HepG2 (cell line): ENCODE measurements around the gene SLC12A5. TPM values are rescaled to one million over a fixed set of nuclear protein-coding genes. Genes with fewer than 3 reads are reported as not detected.

Experiments
- ATAC-seq: fragments of 200-7000 bp; cut with Tn5 transposase; 3 replicates; pipeline ENCODE4 v1.9.1; 2020; ENCODE audit warnings: mild to moderate bottlenecking, moderate library complexity
- BruUV-seq: library from RNA; stranded (reverse); fragments of 400-500 nt; replicated peaks from 2 replicates; lab custom pipeline; 2021; lab: Mats Ljungman, UMichigan
- CTCF ChIA-PET: fragments of 300-600 bp; formaldehyde crosslinking; extraction: SDS; loops from one replicate; lab custom pipeline; 2021; ENCODE audit warnings: low total read pairs, inconsistent platforms, low intra/inter-chr PET ratio; lab: Yijun Ruan, JAX
- POLR2A ChIA-PET: fragments of 350-600 bp; sonication (Branson Sonifier 250); formaldehyde crosslinking; loops from one replicate; lab custom pipeline; 2020; ENCODE audit warnings: antibody characterized with exemption, inconsistent platforms; lab: Yijun Ruan, JAX
- DNase-seq: peaks from one replicate; pipeline ENCODE4 v3.0.0-alpha.2; 2015; ENCODE audit warnings: low spot score
- FAIRE-seq: peaks from 3 replicates; lab custom pipeline; 2011; peaks lifted over from hg19 to GRCh38; lab: Jason Lieb, UNC
- H2AFZ ChIP-seq: one replicate; pipeline ENCODE4 v1.6.1; 2011; ENCODE audit warnings: low read length, inconsistent platforms
- H3K27ac ChIP-seq: fragments of 300-600 bp; 3 replicates; pipeline ENCODE4 v1.8.0; 2011; ENCODE audit warnings: mixed run types, mild to moderate bottlenecking, mixed read lengths, low read length, inconsistent platforms; ENCODE audit not compliant: insufficient read depth; ENCODE audit errors: extremely low read length
- H3K27me3 ChIP-seq, 2 experiments: fragments of 200-600 bp in 1 of 2; 2 replicates in 1 of 2; 3 replicates in 1 of 2; pipeline versions ENCODE4 v1.6.0 to v1.8.0; 2011; ENCODE audit warnings: low read length in 2 of 2, mild to moderate bottlenecking in 2 of 2, moderate library complexity in 2 of 2, inconsistent platforms in 1 of 2; ENCODE audit not compliant: insufficient read depth in 2 of 2, control insufficient read depth in 1 of 2
- H3K36me3 ChIP-seq, 2 experiments: fragments of 200-600 bp in 1 of 2; replicated peaks in 1 of 2; 2 replicates in 1 of 2; 3 replicates in 1 of 2; pipeline versions ENCODE4 v1.5.1 to v1.8.0; 2011; ENCODE audit warnings: low read length in 2 of 2, inconsistent platforms in 1 of 2; ENCODE audit not compliant: insufficient read depth in 2 of 2, control insufficient read depth in 1 of 2
- H3K4me1 ChIP-seq: 2 replicates; pipeline ENCODE4 v1.5.1; 2012; ENCODE audit warnings: low read length, inconsistent platforms; ENCODE audit not compliant: insufficient read depth
- H3K4me2 ChIP-seq: 2 replicates; pipeline ENCODE4 v1.6.0; 2011; ENCODE audit warnings: low read depth, low read length, inconsistent platforms
- H3K4me3 ChIP-seq, 3 experiments: fragments of 200-600 bp in 1 of 3; sonication (generic), shearing (Covaris generic) in 1 of 3; replicated peaks in 1 of 3; 2 replicates each; pipeline ENCODE4 v1.5.1; 2011 to 2016; ENCODE audit warnings: low read length in 3 of 3, inconsistent platforms in 2 of 3, low read depth in 2 of 3, mild to moderate bottlenecking in 2 of 3, control low read depth in 1 of 3, mixed read lengths in 1 of 3; ENCODE audit not compliant: insufficient read depth in 1 of 3
- H3K79me2 ChIP-seq: one replicate; pipeline ENCODE4 v1.6.1; 2011; ENCODE audit warnings: low read length, inconsistent platforms; ENCODE audit not compliant: insufficient read depth
- H3K9ac ChIP-seq: 2 replicates; pipeline ENCODE4 v1.6.0; 2011; ENCODE audit warnings: mild to moderate bottlenecking, low read depth, low read length, inconsistent platforms; ENCODE audit not compliant: insufficient read depth
- H3K9me3 ChIP-seq: 2 replicates; pipeline ENCODE4 v1.5.1; 2012; ENCODE audit warnings: mild to moderate bottlenecking, low read length
- H4K20me1 ChIP-seq: 2 replicates; pipeline ENCODE4 v1.6.0; 2011; ENCODE audit warnings: inconsistent platforms, mild to moderate bottlenecking, low read length, moderate library complexity; ENCODE audit not compliant: insufficient read depth
- FOXO1 ChIP-seq: sonication (generic); formaldehyde crosslinking; IDR thresholded peaks from 2 replicates; pipeline ENCODE4 v1.4.0; 2020; ENCODE audit warnings: missing genetic modification reagents
- HNRNPK ChIP-seq: fragments of 200-400 bp; formaldehyde crosslinking; IDR thresholded peaks from 2 replicates; pipeline ENCODE4 v1.6.1; 2018; ENCODE audit warnings: low read length, low read depth, moderate library complexity, mild to moderate bottlenecking; ENCODE audit not compliant: poor library complexity, severe bottlenecking
- KLF13 ChIP-seq: sonication (generic); formaldehyde crosslinking; IDR thresholded peaks from 2 replicates; pipeline ENCODE4 v1.4.0; 2020; ENCODE audit warnings: mild to moderate bottlenecking, missing genetic modification reagents
- MEIS2 ChIP-seq: sonication (generic); formaldehyde crosslinking; IDR thresholded peaks from 2 replicates; pipeline ENCODE4 v1.9.0; 2021; ENCODE audit warnings: mild to moderate bottlenecking, missing genetic modification reagents
- PHF21A ChIP-seq: sonication (generic); formaldehyde crosslinking; IDR thresholded peaks from 2 replicates; pipeline ENCODE4 v1.5.0; 2020; ENCODE audit warnings: mild to moderate bottlenecking, missing genetic modification reagents
- ZBTB7A ChIP-seq: sonication (generic); formaldehyde crosslinking; IDR thresholded peaks from 2 replicates; pipeline ENCODE4 v1.8.0; 2022; ENCODE audit warnings: mild to moderate bottlenecking, missing genetic modification reagents
- ZNF484 ChIP-seq: sonication (generic); formaldehyde crosslinking; IDR thresholded peaks from 2 replicates; pipeline ENCODE4 v1.5.1; 2020; ENCODE audit warnings: mild to moderate bottlenecking, low read depth, missing genetic modification reagents, borderline replicate concordance
- ZNF557 ChIP-seq: sonication (generic); formaldehyde crosslinking; IDR thresholded peaks from 2 replicates; pipeline ENCODE4 v1.4.0; 2020; ENCODE audit warnings: missing genetic modification reagents
- ZNF672 ChIP-seq: sonication (generic); formaldehyde crosslinking; IDR thresholded peaks from 2 replicates; pipeline ENCODE4 v1.8.1; 2022; ENCODE audit warnings: missing genetic modification reagents
- ZSCAN25 ChIP-seq: sonication (generic); formaldehyde crosslinking; IDR thresholded peaks from 2 replicates; pipeline ENCODE4 v1.8.0; 2022; ENCODE audit warnings: mild to moderate bottlenecking, missing genetic modification reagents
- ZZZ3 ChIP-seq: sonication (generic); formaldehyde crosslinking; IDR thresholded peaks from 2 replicates; pipeline ENCODE4 v1.4.0; 2020; ENCODE audit warnings: missing genetic modification reagents, mild to moderate bottlenecking, borderline replicate concordance
- WGBS: methylation state at CpG from one replicate; pipeline ENCODE4 v1.1.6; 2017; ENCODE audit warnings: low lambda C conversion rate; 5-methylcytosine and 5-hydroxymethylcytosine counted together
- in situ Hi-C: cut with HindIII; loops from 2 replicates; pipeline ENCODE4 v1.10.0; 2017; ENCODE audit warnings: low pct_unique_long_range_greater_than_20kb; ENCODE audit not compliant: extremely low pct_ligation_motif_present
- intact Hi-C: fragments of 100-400 bp; cut with micrococcal nuclease; formaldehyde crosslinking; loops from one replicate; pipeline ENCODE4 v1.10.0; 2022; ENCODE audit not compliant: unreplicated experiment
- polyA plus RNA-seq, 8 experiments: library from polyadenylated mRNA; depleted of rRNA in 3 of 8; stranded (reverse) in 7 of 8; unstranded in 1 of 8; fragments of >200 nt; fragmentation: Illumina TruSeq in 4 of 8; extraction: Trizol in 4 of 8; gene quantifications; 2 replicates each; pipeline versions ENCODE4 v1.2.1 to v1.2.3, GENCODE V29; 2011 to 2016; ENCODE audit warnings: low read depth in 4 of 8, missing spikeins in 1 of 8, mixed read lengths in 1 of 8; ENCODE audit not compliant: insufficient read depth in 1 of 8
- total RNA-seq, 5 experiments: library from RNA; depleted of rRNA; stranded (reverse); fragments of >200 nt; fragmentation: Illumina TruSeq; extraction: Trizol; gene quantifications; 2 replicates each; pipeline ENCODE4 v1.2.3, GENCODE V29; 2016; ENCODE audit warnings: low read depth in 1 of 5
- TF ChIP-seq, protein P1 (sequence below): sonication (generic); formaldehyde crosslinking; IDR thresholded peaks from 2 replicates; pipeline ENCODE4 v1.8.1; 2023; ENCODE audit warnings: mild to moderate bottlenecking, missing genetic modification reagents
- TF ChIP-seq, protein P2 (sequence below): sonication (generic); formaldehyde crosslinking; IDR thresholded peaks from 2 replicates; pipeline ENCODE4 v1.5.1; 2020; ENCODE audit warnings: missing genetic modification reagents, mild to moderate bottlenecking, borderline replicate concordance
- TF ChIP-seq, protein P3 (sequence below): sonication (generic); formaldehyde crosslinking; IDR thresholded peaks from 2 replicates; pipeline ENCODE4 v1.8.0; 2022; ENCODE audit warnings: missing genetic modification reagents, mild to moderate bottlenecking, borderline replicate concordance
- TF ChIP-seq, protein P4 (sequence below): IDR thresholded peaks from 2 replicates; pipeline ENCODE4 v1.6.1; 2018; ENCODE audit warnings: missing genetic modification reagents, mild to moderate bottlenecking, missing compliant biosample characterization
- TF ChIP-seq, protein P5 (sequence below): sonication (generic); formaldehyde crosslinking; IDR thresholded peaks from 2 replicates; pipeline ENCODE4 v1.5.1; 2020; ENCODE audit warnings: missing genetic modification reagents, mild to moderate bottlenecking, borderline replicate concordance

Gene SLC12A5
- total and polyA plus RNA-seq, 2 of the 13 experiments (the other 11 are each of a cell fraction or from before 2014, with no cell fraction given), result 4.3 to 5.4 TPM

DNA sequence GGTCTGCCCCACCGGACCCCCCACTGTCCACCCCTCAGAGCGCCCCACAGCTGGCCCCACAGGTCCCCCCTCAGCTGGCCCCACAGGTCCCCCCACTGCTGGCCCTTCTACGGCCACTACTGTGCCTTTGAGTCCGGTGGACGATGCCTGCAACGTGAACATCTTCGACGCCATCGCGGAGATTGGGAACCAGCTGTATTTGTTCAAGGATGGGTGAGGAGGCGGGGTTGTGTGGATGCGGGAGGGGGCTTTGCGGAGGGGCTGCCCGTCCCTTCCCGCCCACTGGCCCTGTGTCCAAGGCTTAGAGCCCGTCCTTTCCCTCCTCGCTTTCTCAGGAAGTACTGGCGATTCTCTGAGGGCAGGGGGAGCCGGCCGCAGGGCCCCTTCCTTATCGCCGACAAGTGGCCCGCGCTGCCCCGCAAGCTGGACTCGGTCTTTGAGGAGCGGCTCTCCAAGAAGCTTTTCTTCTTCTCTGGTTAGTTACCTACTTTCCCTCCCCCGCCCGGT is 15.6 kb upstream of the SLC12A5 start:
- intact Hi-C loops (loop anchor here (5.0 kb wide), 1 partner anchor 41 kb away; the partner anchor contains the start of gene ZNF335), in situ Hi-C loops (no loop called here)
- Histone ChIP-seq H3K79me2 (no peaks in the 10 kb centered on the region), H3K4me1 (peaks cover 51% of the 10 kb centered on the region), H3K9ac (no peak overlapping the region), H3K27me3 (peaks cover 30 to 55% of the 10 kb centered on the region in 2 experiments; a peak in 4 of 5 replicates), H3K9me3 (no peaks in the 10 kb centered on the region), H3K4me3 (peak overlapping the region in 1 of 3 experiments; percentile 64; a peak in 1 of 6 replicates), H4K20me1 (peaks cover 7% of the 10 kb centered on the region; the same call in 1 of the 2 replicates), H3K36me3 (no peaks in the 10 kb centered on the region), H2AFZ (no peak overlapping the region), H3K4me2 (peak overlapping the region; percentile 80), H3K27ac (no peak overlapping the region)
- BruUV-seq, result no TSS peak
- ATAC-seq (no peak), DNase-seq (no peak), FAIRE-seq (no peak)
- WGBS, result 25% methylated on average over 28 of the region's 29 CpGs
- CTCF ChIA-PET, result interaction anchor here (1.3 to 2.8 kb wide), 7 partner anchors 10 to 161 kb away, joined by 3 to 27 read pairs (median 13); partner anchors contain the start of genes NCOA5 and ZNF335
- POLR2A ChIA-PET, result no interaction called here
- TF ChIP-seq KLF13 (CRISPR knock-in tag) (no peak), MEIS2 (CRISPR knock-in tag) (0 out of 2 replicates have a peak, but pooled peaks have one; percentile 12), ZNF557 (CRISPR knock-in tag) (no peak), ZNF672 (CRISPR knock-in tag) (0 out of 2 replicates have a peak, but pooled peaks have one; percentile 10), PHF21A (CRISPR knock-in tag) (no peak), HNRNPK (no peak), FOXO1 (no peak), ZBTB7A (CRISPR knock-in tag) (no peak), ZNF484 (CRISPR knock-in tag) (no peak), ZZZ3 (CRISPR knock-in tag) (no peak), ZSCAN25 (CRISPR knock-in tag) (0 out of 2 replicates have a peak, but pooled peaks have one; percentile 14)
- TF ChIP-seq, protein P1, sequence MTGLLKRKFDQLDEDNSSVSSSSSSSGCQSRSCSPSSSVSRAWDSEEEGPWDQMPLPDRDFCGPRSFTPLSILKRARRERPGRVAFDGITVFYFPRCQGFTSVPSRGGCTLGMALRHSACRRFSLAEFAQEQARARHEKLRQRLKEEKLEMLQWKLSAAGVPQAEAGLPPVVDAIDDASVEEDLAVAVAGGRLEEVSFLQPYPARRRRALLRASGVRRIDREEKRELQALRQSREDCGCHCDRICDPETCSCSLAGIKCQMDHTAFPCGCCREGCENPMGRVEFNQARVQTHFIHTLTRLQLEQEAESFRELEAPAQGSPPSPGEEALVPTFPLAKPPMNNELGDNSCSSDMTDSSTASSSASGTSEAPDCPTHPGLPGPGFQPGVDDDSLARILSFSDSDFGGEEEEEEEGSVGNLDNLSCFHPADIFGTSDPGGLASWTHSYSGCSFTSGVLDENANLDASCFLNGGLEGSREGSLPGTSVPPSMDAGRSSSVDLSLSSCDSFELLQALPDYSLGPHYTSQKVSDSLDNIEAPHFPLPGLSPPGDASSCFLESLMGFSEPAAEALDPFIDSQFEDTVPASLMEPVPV (CRISPR knock-in tag), result no peak
- TF ChIP-seq, protein P2, sequence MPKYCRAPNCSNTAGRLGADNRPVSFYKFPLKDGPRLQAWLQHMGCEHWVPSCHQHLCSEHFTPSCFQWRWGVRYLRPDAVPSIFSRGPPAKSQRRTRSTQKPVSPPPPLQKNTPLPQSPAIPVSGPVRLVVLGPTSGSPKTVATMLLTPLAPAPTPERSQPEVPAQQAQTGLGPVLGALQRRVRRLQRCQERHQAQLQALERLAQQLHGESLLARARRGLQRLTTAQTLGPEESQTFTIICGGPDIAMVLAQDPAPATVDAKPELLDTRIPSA, result no peak
- TF ChIP-seq, protein P3, sequence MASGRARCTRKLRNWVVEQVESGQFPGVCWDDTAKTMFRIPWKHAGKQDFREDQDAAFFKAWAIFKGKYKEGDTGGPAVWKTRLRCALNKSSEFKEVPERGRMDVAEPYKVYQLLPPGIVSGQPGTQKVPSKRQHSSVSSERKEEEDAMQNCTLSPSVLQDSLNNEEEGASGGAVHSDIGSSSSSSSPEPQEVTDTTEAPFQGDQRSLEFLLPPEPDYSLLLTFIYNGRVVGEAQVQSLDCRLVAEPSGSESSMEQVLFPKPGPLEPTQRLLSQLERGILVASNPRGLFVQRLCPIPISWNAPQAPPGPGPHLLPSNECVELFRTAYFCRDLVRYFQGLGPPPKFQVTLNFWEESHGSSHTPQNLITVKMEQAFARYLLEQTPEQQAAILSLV, result no peak
- TF ChIP-seq, protein P4, sequence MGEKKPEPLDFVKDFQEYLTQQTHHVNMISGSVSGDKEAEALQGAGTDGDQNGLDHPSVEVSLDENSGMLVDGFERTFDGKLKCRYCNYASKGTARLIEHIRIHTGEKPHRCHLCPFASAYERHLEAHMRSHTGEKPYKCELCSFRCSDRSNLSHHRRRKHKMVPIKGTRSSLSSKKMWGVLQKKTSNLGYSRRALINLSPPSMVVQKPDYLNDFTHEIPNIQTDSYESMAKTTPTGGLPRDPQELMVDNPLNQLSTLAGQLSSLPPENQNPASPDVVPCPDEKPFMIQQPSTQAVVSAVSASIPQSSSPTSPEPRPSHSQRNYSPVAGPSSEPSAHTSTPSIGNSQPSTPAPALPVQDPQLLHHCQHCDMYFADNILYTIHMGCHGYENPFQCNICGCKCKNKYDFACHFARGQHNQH (CRISPR knock-in tag), result no peak
- TF ChIP-seq, protein P5, sequence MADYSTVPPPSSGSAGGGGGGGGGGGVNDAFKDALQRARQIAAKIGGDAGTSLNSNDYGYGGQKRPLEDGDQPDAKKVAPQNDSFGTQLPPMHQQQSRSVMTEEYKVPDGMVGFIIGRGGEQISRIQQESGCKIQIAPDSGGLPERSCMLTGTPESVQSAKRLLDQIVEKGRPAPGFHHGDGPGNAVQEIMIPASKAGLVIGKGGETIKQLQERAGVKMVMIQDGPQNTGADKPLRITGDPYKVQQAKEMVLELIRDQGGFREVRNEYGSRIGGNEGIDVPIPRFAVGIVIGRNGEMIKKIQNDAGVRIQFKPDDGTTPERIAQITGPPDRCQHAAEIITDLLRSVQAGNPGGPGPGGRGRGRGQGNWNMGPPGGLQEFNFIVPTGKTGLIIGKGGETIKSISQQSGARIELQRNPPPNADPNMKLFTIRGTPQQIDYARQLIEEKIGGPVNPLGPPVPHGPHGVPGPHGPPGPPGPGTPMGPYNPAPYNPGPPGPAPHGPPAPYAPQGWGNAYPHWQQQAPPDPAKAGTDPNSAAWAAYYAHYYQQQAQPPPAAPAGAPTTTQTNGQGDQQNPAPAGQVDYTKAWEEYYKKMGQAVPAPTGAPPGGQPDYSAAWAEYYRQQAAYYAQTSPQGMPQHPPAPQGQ (CRISPR knock-in tag), result no peak
